HepG2 (cell line): Measurements from ENCODE around the gene STX8. TPM values are rescaled to one million over a fixed set of nuclear protein-coding genes. Genes with fewer than 3 reads are reported as not detected.
A peak's percentile ranks its signal among the peaks of the same experiment; 100 is the strongest.

Source experiments
- ATAC-seq: fragments of 200-7000 bp; cut with Tn5 transposase; 3 replicates; pipeline ENCODE4 v1.9.1; 2020; ENCODE audit warnings: mild to moderate bottlenecking, moderate library complexity
- BruUV-seq: library from RNA; stranded (reverse); fragments of 400-500 nt; replicated peaks from 2 replicates; lab custom pipeline; 2021; lab: Mats Ljungman, UMichigan
- CTCF ChIA-PET: fragments of 300-600 bp; formaldehyde crosslinking; extraction: SDS; loops from one replicate; lab custom pipeline; 2021; ENCODE audit warnings: low total read pairs, inconsistent platforms, low intra/inter-chr PET ratio; lab: Yijun Ruan, JAX
- POLR2A ChIA-PET: fragments of 350-600 bp; sonication (Branson Sonifier 250); formaldehyde crosslinking; loops from one replicate; lab custom pipeline; 2020; ENCODE audit warnings: antibody characterized with exemption, inconsistent platforms; lab: Yijun Ruan, JAX
- DNase-seq: peaks from one replicate; pipeline ENCODE4 v3.0.0-alpha.2; 2015; ENCODE audit warnings: low spot score
- FAIRE-seq: peaks from 3 replicates; lab custom pipeline; 2011; peaks lifted over from hg19 to GRCh38; lab: Jason Lieb, UNC
- H2AFZ ChIP-seq: one replicate; pipeline ENCODE4 v1.6.1; 2011; ENCODE audit warnings: low read length, inconsistent platforms
- H3K27ac ChIP-seq: fragments of 300-600 bp; 3 replicates; pipeline ENCODE4 v1.8.0; 2011; ENCODE audit warnings: mixed run types, mild to moderate bottlenecking, mixed read lengths, low read length, inconsistent platforms; ENCODE audit not compliant: insufficient read depth; ENCODE audit errors: extremely low read length
- H3K27me3 ChIP-seq, 2 experiments: fragments of 200-600 bp in 1 of 2; 2 replicates in 1 of 2; 3 replicates in 1 of 2; pipeline versions ENCODE4 v1.6.0 to v1.8.0; 2011; ENCODE audit warnings: low read length in 2 of 2, mild to moderate bottlenecking in 2 of 2, moderate library complexity in 2 of 2, inconsistent platforms in 1 of 2; ENCODE audit not compliant: insufficient read depth in 2 of 2, control insufficient read depth in 1 of 2
- H3K36me3 ChIP-seq, 2 experiments: fragments of 200-600 bp in 1 of 2; replicated peaks in 1 of 2; 2 replicates in 1 of 2; 3 replicates in 1 of 2; pipeline versions ENCODE4 v1.5.1 to v1.8.0; 2011; ENCODE audit warnings: low read length in 2 of 2, inconsistent platforms in 1 of 2; ENCODE audit not compliant: insufficient read depth in 2 of 2, control insufficient read depth in 1 of 2
- H3K4me1 ChIP-seq: 2 replicates; pipeline ENCODE4 v1.5.1; 2012; ENCODE audit warnings: low read length, inconsistent platforms; ENCODE audit not compliant: insufficient read depth
- H3K4me2 ChIP-seq: 2 replicates; pipeline ENCODE4 v1.6.0; 2011; ENCODE audit warnings: low read depth, low read length, inconsistent platforms
- H3K4me3 ChIP-seq, 3 experiments: fragments of 200-600 bp in 1 of 3; sonication (generic), shearing (Covaris generic) in 1 of 3; replicated peaks in 1 of 3; 2 replicates each; pipeline ENCODE4 v1.5.1; 2011 to 2016; ENCODE audit warnings: low read length in 3 of 3, inconsistent platforms in 2 of 3, low read depth in 2 of 3, mild to moderate bottlenecking in 2 of 3, control low read depth in 1 of 3, mixed read lengths in 1 of 3; ENCODE audit not compliant: insufficient read depth in 1 of 3
- H3K79me2 ChIP-seq: one replicate; pipeline ENCODE4 v1.6.1; 2011; ENCODE audit warnings: low read length, inconsistent platforms; ENCODE audit not compliant: insufficient read depth
- H3K9ac ChIP-seq: 2 replicates; pipeline ENCODE4 v1.6.0; 2011; ENCODE audit warnings: mild to moderate bottlenecking, low read depth, low read length, inconsistent platforms; ENCODE audit not compliant: insufficient read depth
- H3K9me3 ChIP-seq: 2 replicates; pipeline ENCODE4 v1.5.1; 2012; ENCODE audit warnings: mild to moderate bottlenecking, low read length
- H4K20me1 ChIP-seq: 2 replicates; pipeline ENCODE4 v1.6.0; 2011; ENCODE audit warnings: inconsistent platforms, mild to moderate bottlenecking, low read length, moderate library complexity; ENCODE audit not compliant: insufficient read depth
- CREM ChIP-seq, 2 experiments: sonication (generic) in 1 of 2; formaldehyde crosslinking in 1 of 2; IDR thresholded peaks; 2 replicates each; pipeline versions ENCODE4 v1.4.0 to v1.6.1; 2016 to 2020; ENCODE audit warnings: antibody characterized with exemption in 1 of 2, mild to moderate bottlenecking in 1 of 2, missing genetic modification reagents in 1 of 2
- FOSL1 ChIP-seq: sonication (generic); formaldehyde crosslinking; IDR thresholded peaks from 2 replicates; pipeline ENCODE4 v1.9.0; 2021; ENCODE audit warnings: missing genetic modification reagents, borderline replicate concordance
- IRF1 ChIP-seq: sonication (generic); formaldehyde crosslinking; IDR thresholded peaks from 2 replicates; pipeline ENCODE4 v1.4.0; 2020; ENCODE audit warnings: low read depth, mild to moderate bottlenecking, missing genetic modification reagents
- NFE2L2 ChIP-seq: fragments of 150-350 bp; IDR thresholded peaks from 2 replicates; pipeline ENCODE4 v1.6.1; 2014; ENCODE audit warnings: low read length
- RBAK ChIP-seq: sonication (generic); formaldehyde crosslinking; IDR thresholded peaks from 2 replicates; pipeline ENCODE4 v1.5.1; 2020; ENCODE audit warnings: mild to moderate bottlenecking, missing genetic modification reagents
- SAP130 ChIP-seq: IDR thresholded peaks from 2 replicates; pipeline ENCODE4 v1.6.1; 2016; ENCODE audit warnings: low read depth
- ZFX ChIP-seq: sonication (generic); formaldehyde crosslinking; IDR thresholded peaks from 2 replicates; pipeline ENCODE4 v1.4.0; 2020; ENCODE audit warnings: mild to moderate bottlenecking, low read depth, missing genetic modification reagents, moderate library complexity
- ZNF224 ChIP-seq: sonication (generic); formaldehyde crosslinking; IDR thresholded peaks from 2 replicates; pipeline ENCODE4 v1.5.0; 2020; ENCODE audit warnings: mild to moderate bottlenecking, missing genetic modification reagents
- ZNF761 ChIP-seq: sonication (generic); formaldehyde crosslinking; conservative IDR thresholded peaks from 2 replicates; pipeline ENCODE4 v1.4.0; 2020; ENCODE audit warnings: mild to moderate bottlenecking, missing genetic modification reagents
- ZNF878 ChIP-seq: sonication (generic); formaldehyde crosslinking; IDR thresholded peaks from 2 replicates; pipeline ENCODE4 v1.8.1; 2023; ENCODE audit warnings: mild to moderate bottlenecking, missing genetic modification reagents, moderate library complexity
- WGBS: methylation state at CpG from one replicate; pipeline ENCODE4 v1.1.6; 2017; ENCODE audit warnings: low lambda C conversion rate; 5-methylcytosine and 5-hydroxymethylcytosine counted together
- in situ Hi-C: cut with HindIII; loops from 2 replicates; pipeline ENCODE4 v1.10.0; 2017; ENCODE audit warnings: low pct_unique_long_range_greater_than_20kb; ENCODE audit not compliant: extremely low pct_ligation_motif_present
- intact Hi-C: fragments of 100-400 bp; cut with micrococcal nuclease; formaldehyde crosslinking; loops from one replicate; pipeline ENCODE4 v1.10.0; 2022; ENCODE audit not compliant: unreplicated experiment
- polyA plus RNA-seq, 8 experiments: library from polyadenylated mRNA; depleted of rRNA in 3 of 8; stranded (reverse) in 7 of 8; unstranded in 1 of 8; fragments of >200 nt; fragmentation: Illumina TruSeq in 4 of 8; extraction: Trizol in 4 of 8; gene quantifications; 2 replicates each; pipeline versions ENCODE4 v1.2.1 to v1.2.3, GENCODE V29; 2011 to 2016; ENCODE audit warnings: low read depth in 4 of 8, missing spikeins in 1 of 8, mixed read lengths in 1 of 8; ENCODE audit not compliant: insufficient read depth in 1 of 8
- total RNA-seq, 5 experiments: library from RNA; depleted of rRNA; stranded (reverse); fragments of >200 nt; fragmentation: Illumina TruSeq; extraction: Trizol; gene quantifications; 2 replicates each; pipeline ENCODE4 v1.2.3, GENCODE V29; 2016; ENCODE audit warnings: low read depth in 1 of 5
- TF ChIP-seq, protein P1 (sequence below): IDR thresholded peaks from 2 replicates; pipeline ENCODE4 v1.6.1; 2012; ENCODE audit warnings: low read length, improper control_type of control experiment
- TF ChIP-seq, protein P2 (sequence below): sonication (generic); IDR thresholded peaks from 2 replicates; pipeline ENCODE4 v1.6.1; 2016; ENCODE audit warnings: low read depth, borderline replicate concordance
- TF ChIP-seq, protein P3 (sequence below): sonication (generic); formaldehyde crosslinking; IDR thresholded peaks from 2 replicates; pipeline ENCODE4 v1.5.1; 2020; ENCODE audit warnings: mild to moderate bottlenecking, missing genetic modification reagents, moderate library complexity
- TF ChIP-seq, protein P4 (sequence below): sonication (generic); formaldehyde crosslinking; IDR thresholded peaks from 2 replicates; pipeline ENCODE4 v1.5.1; 2020; ENCODE audit warnings: missing genetic modification reagents, mild to moderate bottlenecking, borderline replicate concordance

STX8 gene
- total and polyA plus RNA-seq, 2 of the 13 experiments (the other 11 are each of a cell fraction or from before 2014, with no cell fraction given): 36.4 to 53.6 TPM

DNA sequence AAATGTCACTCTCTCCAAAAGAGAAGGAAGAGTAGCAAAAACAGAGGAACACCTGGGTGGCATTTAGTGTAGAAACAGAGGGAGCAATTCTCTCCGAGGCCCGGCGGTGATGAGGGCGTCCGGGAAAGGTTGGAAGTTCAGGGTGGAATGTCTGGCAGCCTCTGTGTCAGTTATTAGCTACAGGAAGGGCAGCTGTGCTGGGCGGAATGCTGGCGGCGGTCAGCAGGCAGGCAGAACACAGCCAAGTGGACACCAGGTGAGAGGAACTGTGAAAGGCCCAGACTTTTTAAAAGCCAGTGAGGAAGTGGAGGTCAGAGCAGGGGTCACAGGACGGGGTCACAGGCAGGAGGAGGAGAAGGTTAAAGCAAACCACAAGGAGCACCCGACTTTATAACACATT is 316.2 kb downstream of the STX8 start:
- Histone ChIP-seq H3K9me3 (no peaks in the 10 kb centered on the region), H3K27ac (no peak overlapping the region), H3K4me1 (peaks cover 43% of the 10 kb centered on the region), H3K4me3 (0 out of 6 replicates have a peak overlapping the region, but pooled peaks of 1 of the 3 experiments have one; percentile 0), H3K79me2 (no peaks in the 10 kb centered on the region), H3K9ac (no peak overlapping the region), H2AFZ (no peak overlapping the region), H3K36me3 (no peaks in the 10 kb centered on the region), H3K4me2 (peak overlapping the region; percentile 48), H4K20me1 (no peaks in the 10 kb centered on the region), H3K27me3 (no peaks in the 10 kb centered on the region)
- WGBS: 12% methylated on average over 10 of the region's 10 CpGs
- BruUV-seq: no TSS peak
- intact Hi-C loops (no loop called here), in situ Hi-C loops (no loop called here)
- CTCF ChIA-PET: no interaction called here
- ATAC-seq (peak; percentile 79), DNase-seq (peak; percentile 35), FAIRE-seq (peak; percentile 21)
- POLR2A ChIA-PET: no interaction called here
- TF ChIP-seq, protein P1, sequence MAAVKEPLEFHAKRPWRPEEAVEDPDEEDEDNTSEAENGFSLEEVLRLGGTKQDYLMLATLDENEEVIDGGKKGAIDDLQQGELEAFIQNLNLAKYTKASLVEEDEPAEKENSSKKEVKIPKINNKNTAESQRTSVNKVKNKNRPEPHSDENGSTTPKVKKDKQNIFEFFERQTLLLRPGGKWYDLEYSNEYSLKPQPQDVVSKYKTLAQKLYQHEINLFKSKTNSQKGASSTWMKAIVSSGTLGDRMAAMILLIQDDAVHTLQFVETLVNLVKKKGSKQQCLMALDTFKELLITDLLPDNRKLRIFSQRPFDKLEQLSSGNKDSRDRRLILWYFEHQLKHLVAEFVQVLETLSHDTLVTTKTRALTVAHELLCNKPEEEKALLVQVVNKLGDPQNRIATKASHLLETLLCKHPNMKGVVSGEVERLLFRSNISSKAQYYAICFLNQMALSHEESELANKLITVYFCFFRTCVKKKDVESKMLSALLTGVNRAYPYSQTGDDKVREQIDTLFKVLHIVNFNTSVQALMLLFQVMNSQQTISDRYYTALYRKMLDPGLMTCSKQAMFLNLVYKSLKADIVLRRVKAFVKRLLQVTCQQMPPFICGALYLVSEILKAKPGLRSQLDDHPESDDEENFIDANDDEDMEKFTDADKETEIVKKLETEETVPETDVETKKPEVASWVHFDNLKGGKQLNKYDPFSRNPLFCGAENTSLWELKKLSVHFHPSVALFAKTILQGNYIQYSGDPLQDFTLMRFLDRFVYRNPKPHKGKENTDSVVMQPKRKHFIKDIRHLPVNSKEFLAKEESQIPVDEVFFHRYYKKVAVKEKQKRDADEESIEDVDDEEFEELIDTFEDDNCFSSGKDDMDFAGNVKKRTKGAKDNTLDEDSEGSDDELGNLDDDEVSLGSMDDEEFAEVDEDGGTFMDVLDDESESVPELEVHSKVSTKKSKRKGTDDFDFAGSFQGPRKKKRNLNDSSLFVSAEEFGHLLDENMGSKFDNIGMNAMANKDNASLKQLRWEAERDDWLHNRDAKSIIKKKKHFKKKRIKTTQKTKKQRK: no peak
- TF ChIP-seq FOSL1 (no peak), RBAK (CRISPR knock-in tag) (no peak), SAP130 (CRISPR knock-in tag) (peak; percentile 22; the same call in 1 of the 2 replicates), ZFX (0 out of 2 replicates have a peak, but pooled peaks have one; percentile 13), CREM (IDR thresholded peaks at IDR 0.05) (no peak), CREM (CRISPR knock-in tag; IDR thresholded peaks at IDR 0.05) (no peak), IRF1 (CRISPR knock-in tag) (no peak), NFE2L2 (no peak), ZNF761 (CRISPR knock-in tag) (no peak), ZNF878 (CRISPR knock-in tag) (no peak), ZNF224 (CRISPR knock-in tag) (no peak)
- TF ChIP-seq, protein P2, sequence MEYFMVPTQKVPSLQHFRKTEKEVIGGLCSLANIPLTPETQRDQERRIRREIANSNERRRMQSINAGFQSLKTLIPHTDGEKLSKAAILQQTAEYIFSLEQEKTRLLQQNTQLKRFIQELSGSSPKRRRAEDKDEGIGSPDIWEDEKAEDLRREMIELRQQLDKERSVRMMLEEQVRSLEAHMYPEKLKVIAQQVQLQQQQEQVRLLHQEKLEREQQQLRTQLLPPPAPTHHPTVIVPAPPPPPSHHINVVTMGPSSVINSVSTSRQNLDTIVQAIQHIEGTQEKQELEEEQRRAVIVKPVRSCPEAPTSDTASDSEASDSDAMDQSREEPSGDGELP: peak; percentile 29; the same call in 1 of the 2 replicates
- TF ChIP-seq, protein P3, sequence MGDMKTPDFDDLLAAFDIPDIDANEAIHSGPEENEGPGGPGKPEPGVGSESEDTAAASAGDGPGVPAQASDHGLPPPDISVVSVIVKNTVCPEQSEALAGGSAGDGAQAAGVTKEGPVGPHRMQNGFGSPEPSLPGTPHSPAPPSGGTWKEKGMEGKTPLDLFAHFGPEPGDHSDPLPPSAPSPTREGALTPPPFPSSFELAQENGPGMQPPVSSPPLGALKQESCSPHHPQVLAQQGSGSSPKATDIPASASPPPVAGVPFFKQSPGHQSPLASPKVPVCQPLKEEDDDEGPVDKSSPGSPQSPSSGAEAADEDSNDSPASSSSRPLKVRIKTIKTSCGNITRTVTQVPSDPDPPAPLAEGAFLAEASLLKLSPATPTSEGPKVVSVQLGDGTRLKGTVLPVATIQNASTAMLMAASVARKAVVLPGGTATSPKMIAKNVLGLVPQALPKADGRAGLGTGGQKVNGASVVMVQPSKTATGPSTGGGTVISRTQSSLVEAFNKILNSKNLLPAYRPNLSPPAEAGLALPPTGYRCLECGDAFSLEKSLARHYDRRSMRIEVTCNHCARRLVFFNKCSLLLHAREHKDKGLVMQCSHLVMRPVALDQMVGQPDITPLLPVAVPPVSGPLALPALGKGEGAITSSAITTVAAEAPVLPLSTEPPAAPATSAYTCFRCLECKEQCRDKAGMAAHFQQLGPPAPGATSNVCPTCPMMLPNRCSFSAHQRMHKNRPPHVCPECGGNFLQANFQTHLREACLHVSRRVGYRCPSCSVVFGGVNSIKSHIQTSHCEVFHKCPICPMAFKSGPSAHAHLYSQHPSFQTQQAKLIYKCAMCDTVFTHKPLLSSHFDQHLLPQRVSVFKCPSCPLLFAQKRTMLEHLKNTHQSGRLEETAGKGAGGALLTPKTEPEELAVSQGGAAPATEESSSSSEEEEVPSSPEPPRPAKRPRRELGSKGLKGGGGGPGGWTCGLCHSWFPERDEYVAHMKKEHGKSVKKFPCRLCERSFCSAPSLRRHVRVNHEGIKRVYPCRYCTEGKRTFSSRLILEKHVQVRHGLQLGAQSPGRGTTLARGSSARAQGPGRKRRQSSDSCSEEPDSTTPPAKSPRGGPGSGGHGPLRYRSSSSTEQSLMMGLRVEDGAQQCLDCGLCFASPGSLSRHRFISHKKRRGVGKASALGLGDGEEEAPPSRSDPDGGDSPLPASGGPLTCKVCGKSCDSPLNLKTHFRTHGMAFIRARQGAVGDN (CRISPR knock-in tag): peak; percentile 31
- TF ChIP-seq, protein P4, sequence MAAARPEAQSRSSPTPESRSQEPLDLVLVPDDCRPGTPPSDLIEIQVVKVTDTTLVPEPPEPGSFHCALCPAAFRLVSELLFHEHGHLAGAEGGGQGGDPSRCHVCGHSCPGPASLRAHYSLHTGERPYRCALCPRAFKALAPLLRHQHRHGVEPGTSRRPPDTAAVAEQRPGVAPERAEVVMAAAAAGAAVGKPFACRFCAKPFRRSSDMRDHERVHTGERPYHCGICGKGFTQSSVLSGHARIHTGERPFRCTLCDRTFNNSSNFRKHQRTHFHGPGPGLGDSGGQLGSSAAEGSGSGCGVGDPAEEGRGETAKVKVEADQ (CRISPR knock-in tag): no peak
